GM21529 (cell line): ENCODE results near the gene JAK2.

Experiments used
- ATAC-seq: cut with Tn5 transposase; IDR thresholded peaks from one replicate; pipeline ENCODE4 v1.9.1; 2021; ENCODE audit not compliant: unreplicated experiment

The JAK2 gene

GRCh38 chr9:5122516-5122915 is 137.4 kb downstream of the JAK2 start:
- no peak for ATAC-seq

DNA sequence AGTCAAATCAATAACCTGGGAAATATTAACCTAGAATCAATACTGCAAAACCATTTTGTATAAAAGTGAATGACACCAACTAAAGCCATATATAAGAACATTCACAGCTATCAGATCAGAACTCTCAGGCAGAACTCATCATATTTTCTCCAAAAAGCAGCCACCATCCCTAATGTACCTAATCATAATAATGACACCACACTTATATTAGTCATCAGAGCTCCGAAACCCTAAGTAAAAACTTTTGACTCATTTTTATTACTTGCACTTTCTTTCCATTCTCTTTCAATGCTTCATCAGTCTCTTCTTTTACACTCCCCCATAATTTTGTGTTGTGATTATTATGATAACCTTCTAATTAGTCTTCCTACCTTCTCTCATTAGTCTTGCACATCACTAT is 155.1 kb downstream of the JAK2 start:
- ATAC-seq, result no peak

GRCh38 chr9:5144217-5144616 is 159.1 kb downstream of the JAK2 start:
- no peak for ATAC-seq

DNA sequence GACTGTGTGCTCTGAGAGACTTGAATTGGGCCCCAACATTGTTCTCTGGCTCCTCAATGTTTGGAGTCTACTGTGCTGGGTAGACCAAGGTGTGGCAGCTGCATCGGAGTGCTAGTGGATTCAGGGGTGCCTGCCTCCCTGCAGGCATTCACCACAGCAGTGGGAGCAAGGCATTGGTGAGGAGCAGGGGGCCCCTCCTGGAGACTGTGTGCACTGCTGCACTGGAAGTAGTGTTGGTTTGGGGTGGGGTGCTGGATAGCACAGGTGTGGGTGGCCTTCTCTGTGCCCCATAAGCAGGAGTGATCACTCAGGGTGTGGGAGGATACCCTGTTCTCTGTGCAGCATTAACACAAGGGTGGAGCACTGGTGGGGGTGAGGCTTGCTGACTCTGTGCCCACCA is 161.2 kb downstream of the JAK2 start:
- no peak for ATAC-seq
